ENCODE data around the gene PODXL2.
"Not testable (repeated sequence)": the region's sequence is repeated elsewhere in the genome, so short reads cannot be mapped to it uniquely, and the experiment has no call there.

PODXL2 gene

GRCh38 chr3:127628788-127629466, at the start of gene PODXL2:
Gene PODXL2 (plus strand): TSS chr3:127629185. CDS start chr3:127629220, 35 bp downstream.
- peak; percentile 49 for DNase-seq (ENCODE audit: low read depth)

GRCh38 chr3:127580327-127581060, 48.5 kb upstream of the PODXL2 start:
- DNase-seq (ENCODE audit: low read depth): no peak

GRCh38 chr3:127584734-127585133, 44.3 kb upstream of the PODXL2 start:
- no peak for DNase-seq (ENCODE audit: low read depth)

GRCh38 chr3:127585163-127585812, 43.7 kb upstream of the PODXL2 start:
- no peak for DNase-seq (ENCODE audit: low read depth)

- no peak for DNase-seq (ENCODE audit: low read depth)
Measured at GRCh38 chr3:127585813-127586413, 43.1 kb upstream of the PODXL2 start.

GRCh38 chr3:127587876-127588275, 41.1 kb upstream of the PODXL2 start:
- no peak for DNase-seq (ENCODE audit: low read depth)

GRCh38 chr3:127588806-127589577, 40.0 kb upstream of the PODXL2 start:
- DNase-seq (ENCODE audit: low read depth): no peak

GRCh38 chr3:127589600-127590281, 39.2 kb upstream of the PODXL2 start:
- no peak for DNase-seq (ENCODE audit: low read depth)

GRCh38 chr3:127590282-127590592, 38.7 kb upstream of the PODXL2 start:
- DNase-seq (ENCODE audit: low read depth): no peak

- peak; percentile 87 for DNase-seq (ENCODE audit: low read depth)
Measured at GRCh38 chr3:127590593-127591465, 38.2 kb upstream of the PODXL2 start, which contains the start of gene TPRA1. Gene TPRA1 (minus strand): TSS chr3:127590733. CDS start chr3:127580146, 10,587 bp downstream.

- no peak for DNase-seq (ENCODE audit: low read depth)
Measured at GRCh38 chr3:127593178-127593577, 35.8 kb upstream of the PODXL2 start.

GRCh38 chr3:127595303-127595702, 33.7 kb upstream of the PODXL2 start:
- no peak for DNase-seq (ENCODE audit: low read depth)

GRCh38 chr3:127597020-127597771, 31.8 kb upstream of the PODXL2 start:
- DNase-seq (ENCODE audit: low read depth): no peak

- DNase-seq (ENCODE audit: low read depth): no peak
Measured at GRCh38 chr3:127598841-127599570, 30.0 kb upstream of the PODXL2 start.

- DNase-seq (ENCODE audit: low read depth): no peak
Measured at GRCh38 chr3:127600749-127601456, 28.1 kb upstream of the PODXL2 start.

- DNase-seq (ENCODE audit: low read depth): no peak
Measured at GRCh38 chr3:127604035-127604434, 24.9 kb upstream of the PODXL2 start.

GRCh38 chr3:127604546-127605165, 24.3 kb upstream of the PODXL2 start:
- DNase-seq (ENCODE audit: low read depth): no peak

- not testable (repeated sequence) for DNase-seq (ENCODE audit: low read depth)
Measured at GRCh38 chr3:127605547-127605946, 23.4 kb upstream of the PODXL2 start.
